Activated CD4-positive, alpha-beta memory T cell treated with anti-CD3 and anti-CD28 coated beads, Interleukin-2, amount 10 ng/mL, durations not matched to agents 7 days and 5 days (primary cell): ENCODE measurements around the gene CCNB2. TPM values are rescaled to one million over a fixed set of nuclear protein-coding genes. Genes with fewer than 3 reads are reported as not detected.

Experiments used
- CTCF ChIA-PET: fragments of 350-600 bp; sonication (Branson Sonifier 250); formaldehyde crosslinking; loops from one replicate; lab custom pipeline; 2021; ENCODE audit warnings: antibody characterized with exemption, inconsistent platforms; lab: Charles Lee
- POLR2A ChIA-PET: fragments of 350-600 bp; sonication (Branson Sonifier 250); formaldehyde crosslinking; loops from one replicate; lab custom pipeline; 2021; ENCODE audit warnings: antibody characterized with exemption; lab: Charles Lee
- DNase-seq: peaks from one replicate; pipeline ENCODE4 v3.0.0-alpha.2; 2020
- H3K27ac Mint-ChIP-seq: one replicate; pipeline ENCODE4 v1.8.0; 2021; ENCODE audit warnings: mild to moderate bottlenecking, mixed read lengths
- H3K27me3 Mint-ChIP-seq: one replicate; pipeline ENCODE4 v1.8.0; 2021; ENCODE audit warnings: mixed read lengths
- H3K36me3 Mint-ChIP-seq: one replicate; pipeline ENCODE4 v1.8.0; 2021; ENCODE audit warnings: low read depth, mixed read lengths
- H3K4me1 Mint-ChIP-seq: one replicate; pipeline ENCODE4 v1.8.0; 2021; ENCODE audit warnings: mixed read lengths
- H3K4me3 Mint-ChIP-seq: one replicate; pipeline ENCODE4 v1.8.0; 2021; ENCODE audit warnings: mild to moderate bottlenecking, mixed read lengths
- H3K9me3 Mint-ChIP-seq: one replicate; pipeline ENCODE4 v1.8.0; 2021; ENCODE audit warnings: mixed read lengths
- total RNA-seq, 2 experiments: library from RNA; stranded (reverse); gene quantifications; one replicate each; pipeline ENCODE4 v1.2.3, GENCODE V29; 2021

CCNB2 gene
- total RNA-seq, 2 experiments from 2014 or later, result 92.5 to 96.3 TPM

DNA sequence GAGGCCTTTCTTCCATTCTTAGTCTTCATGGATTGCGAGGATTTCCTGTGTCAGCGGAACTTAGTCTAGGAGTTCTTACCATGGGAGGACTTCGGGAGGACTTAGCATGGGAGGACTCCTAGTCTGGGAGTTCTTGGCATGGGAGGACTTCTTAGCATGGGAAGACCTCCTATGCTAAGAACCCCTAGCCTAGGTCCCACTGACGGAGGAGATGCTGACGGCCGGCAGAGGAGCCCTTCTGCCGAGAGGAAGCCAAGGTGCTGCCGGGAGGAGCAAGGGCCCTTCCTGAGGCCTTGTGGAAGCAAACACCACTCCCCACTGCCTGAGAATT is 66.1 kb downstream of the CCNB2 start:
- DNase-seq, result no peak
- CTCF ChIA-PET, result interaction anchor here (1.2 to 1.5 kb wide), 2 partner anchors 9 to 322 kb away, joined by 4 to 5 read pairs; no protein-coding TSS in a partner anchor
- Mint-ChIP-seq H3K4me1 (peaks cover 30% of the 10 kb centered on the region), H3K4me3 (no peak overlapping the region), H3K27ac (no peak overlapping the region), H3K9me3 (no peaks in the 10 kb centered on the region), H3K27me3 (no peaks in the 10 kb centered on the region), H3K36me3 (peaks cover 2% of the 10 kb centered on the region)
- POLR2A ChIA-PET, result no interaction called here

DNA sequence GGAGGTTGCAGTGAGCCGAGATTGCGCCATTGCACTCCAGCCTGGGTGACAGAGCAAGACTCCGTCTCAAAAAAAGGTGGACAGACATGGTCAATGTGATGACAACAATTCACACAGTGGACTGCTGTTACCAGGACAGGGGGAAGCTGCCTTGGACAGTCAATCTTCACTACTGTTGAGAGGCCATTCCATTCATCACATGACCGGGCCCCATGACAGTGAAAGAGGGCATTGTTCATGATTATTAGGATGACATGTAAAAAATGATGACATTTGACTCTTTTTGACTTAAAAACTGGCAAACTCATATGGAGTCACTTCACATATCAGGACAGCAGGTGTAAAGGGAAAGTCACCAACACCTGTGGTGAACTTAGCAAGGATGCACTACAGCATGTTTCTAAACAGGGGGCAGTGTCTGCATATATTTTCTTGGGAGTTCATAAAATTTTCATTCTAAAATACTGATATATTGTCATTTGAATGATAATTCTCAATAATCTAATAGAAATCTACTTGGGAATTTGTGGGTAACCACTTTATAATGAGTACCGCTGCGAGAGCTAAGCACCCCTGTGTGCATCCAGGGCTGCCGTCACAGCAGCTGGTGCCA is 67.4 kb downstream of the CCNB2 start:
- peaks cover 4% of the 10 kb centered on the region for H3K27me3 Mint-ChIP-seq
- H3K9me3 Mint-ChIP-seq, result no peaks in the 10 kb centered on the region
- H3K27ac Mint-ChIP-seq, result no peak overlapping the region
- CTCF ChIA-PET, result no interaction called here
- H3K36me3 Mint-ChIP-seq, result peaks cover under 1% of the 10 kb centered on the region
- H3K4me1 Mint-ChIP-seq, result peaks cover 30% of the 10 kb centered on the region
- POLR2A ChIA-PET, result no interaction called here
- no peak for DNase-seq
- H3K4me3 Mint-ChIP-seq, result no peak overlapping the region

- H3K4me3 Mint-ChIP-seq, result no peak overlapping the region
- H3K4me1 Mint-ChIP-seq, result peaks cover 29% of the 10 kb centered on the region
- no peaks in the 10 kb centered on the region for H3K36me3 Mint-ChIP-seq
- CTCF ChIA-PET, result interaction anchor here (1.0 to 2.1 kb wide), 3 partner anchors 7 to 320 kb away, joined by 4 to 18 read pairs (median 11); no protein-coding TSS in a partner anchor
- peaks cover 4% of the 10 kb centered on the region for H3K27me3 Mint-ChIP-seq
- H3K9me3 Mint-ChIP-seq, result no peaks in the 10 kb centered on the region
- H3K27ac Mint-ChIP-seq, result no peak overlapping the region
- POLR2A ChIA-PET, result no interaction called here
- DNase-seq, result no peak
These were observed 68.2 kb downstream of the CCNB2 start for GRCh38 chr15:59173194-59173593.

DNA sequence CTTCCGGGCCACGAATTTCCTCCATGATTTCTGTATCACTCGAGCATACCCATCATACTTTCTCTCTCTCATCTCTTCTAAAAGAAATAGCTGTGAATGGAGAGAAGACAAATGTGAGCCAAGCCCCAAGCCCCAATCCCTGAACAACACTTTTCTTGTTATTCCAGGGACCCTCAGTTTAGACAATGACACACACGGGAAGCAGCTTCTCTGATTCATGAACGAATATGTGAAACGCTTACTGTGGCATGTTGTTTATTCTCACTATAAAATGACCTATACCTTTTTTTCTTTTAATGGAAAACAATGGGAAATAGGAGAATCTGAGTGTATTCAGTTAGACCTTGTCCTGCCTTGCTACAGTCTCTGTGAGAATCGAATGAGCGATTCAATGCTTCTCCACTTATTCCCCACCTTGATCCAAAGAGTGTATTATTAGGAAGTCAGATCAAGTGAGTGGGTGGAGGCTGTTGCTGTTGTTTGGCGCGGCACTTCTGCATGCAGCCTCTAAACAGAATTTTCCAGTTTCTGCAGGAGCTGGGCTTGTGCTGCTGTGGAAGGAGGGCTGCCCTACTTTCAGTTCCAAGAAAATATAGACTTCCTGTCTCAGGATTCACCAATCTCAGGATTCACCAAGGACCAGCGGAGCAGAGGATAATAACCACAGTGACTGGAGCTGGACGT is 69.3 kb downstream of the CCNB2 start:
- Mint-ChIP-seq H3K36me3 (no peaks in the 10 kb centered on the region), H3K27me3 (peaks cover 7% of the 10 kb centered on the region), H3K9me3 (no peaks in the 10 kb centered on the region), H3K4me3 (no peak overlapping the region), H3K4me1 (peaks cover 25% of the 10 kb centered on the region), H3K27ac (no peak overlapping the region)
- POLR2A ChIA-PET, result interaction anchor here (0.9 kb wide), 1 partner anchor 8 kb away, joined by 3 read pairs; no protein-coding TSS in a partner anchor
- CTCF ChIA-PET, result interaction anchor here (0.7 to 3.0 kb wide), 19 partner anchors 8 to 358 kb away, joined by 3 to 18 read pairs (median 4); partner anchors contain the start of gene FAM81A
- DNase-seq, result no peak

Other genes with a start within 250 kb of the CCNB2 start
- gene SLTM, start 171.5 kb upstream of the CCNB2 start, total RNA-seq, result 100 to 1,000 TPM; 108 to 117 TPM
- gene RNF111, start 117.5 kb upstream of the CCNB2 start, total RNA-seq, result 10 to 100 TPM; 32.3 to 37.2 TPM
- gene LDHAL6B, start 101.7 kb downstream of the CCNB2 start, total RNA-seq, result not detected